Pancreas (tissue), 10 donors: Measurements from ENCODE around the gene MAPK11. TPM values are rescaled to one million over a fixed set of nuclear protein-coding genes. Genes with fewer than 3 reads are reported as not detected.
A peak's percentile ranks its signal among the peaks of the same experiment; 100 is the strongest.

ENCODE experiments used
- ATAC-seq, 4 donors: fragments of 200-7000 bp; cut with Tn5 transposase; one replicate each; pipeline versions ENCODE4 v1.8.0 to v1.9.1; 2020; ENCODE audit warnings: mild to moderate bottlenecking in 4 of 4, moderate library complexity in 4 of 4
- DNase-seq, 6 donors: peaks; one replicate each; pipeline ENCODE4 v3.0.0-alpha.2; 2020
- FAIRE-seq: peaks from 2 replicates; lab custom pipeline; 2012; peaks lifted over from hg19 to GRCh38; lab: Jason Lieb, UNC
- H3K27ac ChIP-seq, 4 donors: fragments of 200-600 bp; sonication (generic); 1 replicate in 3 of 4; 2 replicates in 1 of 4; pipeline versions ENCODE4 v1.5.0 to v1.8.0; 2020
- H3K27me3 ChIP-seq, 4 donors: fragments of 200-600 bp; one replicate each; pipeline ENCODE4 v1.8.0; 2021
- H3K36me3 ChIP-seq, 3 donors: fragments of 200-600 bp; sonication (generic) in 1 of 3; one replicate each; pipeline versions ENCODE4 v1.5.0 to v1.8.0; 2020 to 2021
- H3K4me1 ChIP-seq, 3 donors: fragments of 200-600 bp; one replicate each; pipeline ENCODE4 v1.8.0; 2021
- H3K4me3 ChIP-seq, 4 donors: fragments of 200-600 bp; sonication (generic) in 2 of 4; one replicate each; pipeline versions ENCODE4 v1.5.0 to v1.8.0; 2020 to 2021
- H3K9me3 ChIP-seq, 4 donors: fragments of 200-600 bp; one replicate each; pipeline ENCODE4 v1.8.0; 2021
- WGBS, 2 donors: extraction: QIAGEN DNeasy Blood & Tissue Kit; methylation state at CpG; one replicate each; pipeline ENCODE4 v1.1.7; 2013; 5-methylcytosine and 5-hydroxymethylcytosine counted together
- intact Hi-C, 3 donors: fragments of 100-400 bp; cut with DNase I; formaldehyde crosslinking; loops; one replicate each; pipeline versions ENCODE4 v1.11.1 to v1.14.2; 2022
- polyA plus RNA-seq, 2 donors: library from polyadenylated mRNA; stranded (reverse); fragments of 200-250 nt; gene quantifications; one replicate each; pipeline ENCODE4 v1.2.3, GENCODE V29; 2013
- total RNA-seq, 6 donors: library from RNA; stranded (reverse); fragmentation: NEBNext Ultra II Directional in 4 of 6; extraction: Animal tissue kit (Norgen Biotek cat#: 25700) in 4 of 6; gene quantifications; one replicate each; pipeline versions ENCODE4 v1.2.1 to v1.2.4, GENCODE V29; 2021 to 2023
- TF ChIP-seq, protein P1 (sequence below), 4 donors: fragments of 200-600 bp; sonication (generic) in 3 of 4; IDR thresholded peaks; one replicate each; pipeline versions ENCODE4 v1.5.0 to v1.8.0; 2021; ENCODE audit warnings: antibody characterized with exemption in 4 of 4
- donor health status: healthy with polysubstance abuse.
- donor health status: DM: no; HTN: no; CAD: no; lungs with moderate emphysema.
- donor health status: DM: no; HTN: no; CAD: no.
- donor health status: control.
- donor health status: control.
- donor health status: Bipolar disorder and iron deficiency.
- donor health status: DM: yes; HTN: yes; CAD: no.
- donor health status: DM: no; HTN: no; CAD: no.
- donor health status: DM: no; HTN: no; CAD: no.
- donor health status: DM: yes; HTN: yes; CAD: no.

MAPK11 gene
- total and polyA plus RNA-seq, 8 donors = 1.3 to 22.2 (median 3.2) TPM

DNA sequence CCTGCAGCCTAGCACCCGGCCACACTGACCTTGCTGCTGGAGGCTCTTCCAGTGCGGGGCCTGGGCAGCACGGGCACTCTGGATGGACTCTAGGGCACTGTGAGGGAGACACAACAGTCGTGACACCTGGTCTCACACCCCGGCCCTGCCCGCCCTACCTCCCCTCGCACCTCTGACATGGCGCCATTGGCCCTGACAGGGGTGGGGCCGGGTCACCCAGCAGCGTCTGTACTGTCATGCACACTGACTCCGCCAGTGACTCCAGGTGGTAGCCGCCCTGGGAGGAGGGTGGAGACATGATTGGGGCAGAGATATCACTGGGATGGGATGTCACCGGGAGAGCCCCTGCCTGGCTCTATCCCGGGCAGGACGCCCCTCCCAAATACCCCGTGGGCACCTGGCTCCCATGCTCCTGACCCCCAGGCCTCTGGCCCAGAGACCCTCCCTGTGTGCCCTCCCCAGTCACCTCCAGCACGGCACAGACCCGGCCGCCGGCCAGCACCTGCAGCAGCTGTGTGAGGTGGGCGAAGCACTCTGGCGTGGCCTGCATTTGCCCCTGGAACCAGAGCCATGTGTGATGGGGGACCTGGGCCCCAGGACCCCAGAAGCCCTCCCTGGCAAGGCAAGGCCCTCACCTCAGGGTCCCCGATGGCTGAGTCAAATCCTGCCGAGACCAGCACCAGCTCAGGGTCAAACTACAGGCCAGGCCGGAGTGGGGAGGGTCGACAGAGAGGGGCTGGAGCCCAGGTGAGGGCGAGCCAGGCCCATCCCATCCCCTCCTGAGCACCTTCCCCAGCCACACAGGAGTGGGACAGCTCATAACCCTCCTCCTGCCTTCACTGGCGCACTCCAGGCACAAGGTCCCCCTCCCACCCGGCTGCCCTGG is 21.7 kb downstream of the MAPK11 start:
- H3K4me3 ChIP-seq = no peak overlapping the region
- intact Hi-C loops = loop anchor here in 2 of 3 donors (5.0 to 10.0 kb wide), 2 partner anchors 256 to 259 kb away; partner anchors contain the start of genes LMF2 (in 2 of the 2) and NCAPH2 (in 2 of the 2)
- H3K36me3 ChIP-seq = no peaks in the 10 kb centered on the region
- no peak overlapping the region for H3K27ac ChIP-seq
- H3K27me3 ChIP-seq = no peaks in the 10 kb centered on the region
- peaks cover 14 to 21% (median 14%) of the 10 kb centered on the region in 3 donors for H3K4me1 ChIP-seq
- TF ChIP-seq, protein P1, sequence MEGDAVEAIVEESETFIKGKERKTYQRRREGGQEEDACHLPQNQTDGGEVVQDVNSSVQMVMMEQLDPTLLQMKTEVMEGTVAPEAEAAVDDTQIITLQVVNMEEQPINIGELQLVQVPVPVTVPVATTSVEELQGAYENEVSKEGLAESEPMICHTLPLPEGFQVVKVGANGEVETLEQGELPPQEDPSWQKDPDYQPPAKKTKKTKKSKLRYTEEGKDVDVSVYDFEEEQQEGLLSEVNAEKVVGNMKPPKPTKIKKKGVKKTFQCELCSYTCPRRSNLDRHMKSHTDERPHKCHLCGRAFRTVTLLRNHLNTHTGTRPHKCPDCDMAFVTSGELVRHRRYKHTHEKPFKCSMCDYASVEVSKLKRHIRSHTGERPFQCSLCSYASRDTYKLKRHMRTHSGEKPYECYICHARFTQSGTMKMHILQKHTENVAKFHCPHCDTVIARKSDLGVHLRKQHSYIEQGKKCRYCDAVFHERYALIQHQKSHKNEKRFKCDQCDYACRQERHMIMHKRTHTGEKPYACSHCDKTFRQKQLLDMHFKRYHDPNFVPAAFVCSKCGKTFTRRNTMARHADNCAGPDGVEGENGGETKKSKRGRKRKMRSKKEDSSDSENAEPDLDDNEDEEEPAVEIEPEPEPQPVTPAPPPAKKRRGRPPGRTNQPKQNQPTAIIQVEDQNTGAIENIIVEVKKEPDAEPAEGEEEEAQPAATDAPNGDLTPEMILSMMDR (IDR thresholded peaks at IDR 0.05) = no peak
- no peaks in the 10 kb centered on the region for H3K9me3 ChIP-seq
- DNase-seq (no peak), FAIRE-seq (no peak), ATAC-seq (no peak)
- 83 to 88% methylated on average over 26 to 29 of the region's 29 CpGs for WGBS, 2 donors

DNA sequence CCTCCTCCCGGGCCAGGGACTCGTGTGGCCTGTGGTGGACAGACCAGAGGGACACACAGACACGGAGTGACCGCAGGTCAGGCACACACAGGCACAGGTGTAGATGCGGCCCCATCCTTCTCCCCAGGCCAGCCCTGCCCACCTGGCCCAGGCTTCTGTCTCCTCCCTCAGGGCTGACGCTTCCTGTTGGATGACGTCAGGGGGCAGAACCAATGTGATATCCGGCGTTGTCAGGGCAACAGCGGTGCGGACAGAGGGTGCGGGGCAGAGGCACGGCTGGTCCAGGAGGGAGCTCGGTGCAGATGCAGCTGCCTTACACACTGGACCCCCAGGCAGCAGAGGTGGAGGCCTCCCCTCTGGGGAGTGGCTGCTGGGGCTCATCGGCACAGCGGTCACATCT is 22.4 kb downstream of the MAPK11 start:
- Histone ChIP-seq H3K27ac (no peak overlapping the region), H3K4me3 (no peak overlapping the region), H3K36me3 (no peaks in the 10 kb centered on the region), H3K4me1 (peaks cover 14 to 25% (median 14%) of the 10 kb centered on the region in 3 donors), H3K27me3 (no peaks in the 10 kb centered on the region), H3K9me3 (no peaks in the 10 kb centered on the region)
- 57 to 72% methylated on average over 14 to 16 of the region's 16 CpGs for WGBS, 2 donors
- TF ChIP-seq, protein P1 (IDR thresholded peaks at IDR 0.05) = no peak
- ATAC-seq (no peak), DNase-seq (peak in 2 of 6 donors; percentile 50 to 56), FAIRE-seq (no peak)
- intact Hi-C loops = loop anchor here in 2 of 3 donors (5.0 to 10.0 kb wide), 2 partner anchors 257 to 260 kb away; partner anchors contain the start of genes LMF2 (in 2 of the 2) and NCAPH2 (in 2 of the 2)

DNA sequence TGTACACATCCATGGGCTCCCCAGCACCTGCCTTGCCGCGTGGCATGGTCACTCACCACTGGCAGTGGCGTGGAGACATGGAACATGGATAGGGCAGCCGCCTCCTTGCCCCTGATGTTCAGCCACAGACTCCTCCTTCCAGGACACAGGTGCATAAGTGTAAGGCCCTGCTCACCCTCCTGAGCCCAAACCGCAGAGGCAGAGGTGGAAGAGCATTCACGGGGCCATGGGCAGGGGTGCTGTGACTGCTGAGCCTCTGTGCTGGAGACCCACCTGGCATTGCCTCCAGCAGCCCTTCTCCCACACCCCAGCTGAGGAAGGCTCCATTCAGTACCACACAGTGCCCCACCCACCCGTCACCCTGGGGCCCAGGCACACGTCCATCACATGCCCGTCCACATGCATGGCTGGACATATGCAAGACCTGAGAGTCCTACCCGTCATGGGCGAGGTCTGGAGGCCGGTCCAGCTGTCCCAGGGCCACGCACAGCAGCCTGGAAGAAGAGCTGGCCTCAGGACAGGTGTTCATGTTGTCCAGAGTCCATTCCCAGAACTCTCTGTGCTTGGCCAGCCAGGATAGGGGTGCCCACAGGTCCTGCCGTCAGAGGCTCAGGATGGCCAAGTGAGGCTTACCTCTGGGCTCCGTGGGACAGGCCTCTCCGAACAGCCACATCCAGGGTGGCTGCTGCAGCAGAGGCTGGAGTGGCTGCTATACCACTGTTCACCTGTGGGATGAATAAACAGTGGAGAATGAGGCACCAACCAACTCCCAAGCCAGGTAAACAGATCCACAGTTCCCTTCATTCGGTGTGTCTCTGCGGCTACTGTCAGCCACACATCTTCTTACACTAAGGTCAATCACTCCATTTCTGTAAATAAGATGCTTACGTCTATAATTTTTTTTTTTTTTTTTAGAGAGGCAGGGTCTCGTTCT is 23.7 kb downstream of the MAPK11 start:
- no peak overlapping the region for H3K27ac ChIP-seq
- 82 to 83% methylated on average over 20 of the region's 20 CpGs for WGBS, 2 donors
- DNase-seq = no peak
- no peaks in the 10 kb centered on the region for H3K9me3 ChIP-seq
- peaks cover 15 to 37% (median 18%) of the 10 kb centered on the region in 3 donors for H3K4me1 ChIP-seq
- FAIRE-seq = no peak
- intact Hi-C loops = loop anchor here in 2 of 3 donors (5.0 to 10.0 kb wide), 2 partner anchors 258 to 261 kb away; partner anchors contain the start of genes LMF2 (in 2 of the 2) and NCAPH2 (in 2 of the 2)
- no peaks in the 10 kb centered on the region for H3K27me3 ChIP-seq
- peak overlapping the region in 1 of 4 donors; percentile 70 for H3K4me3 ChIP-seq
- H3K36me3 ChIP-seq = no peaks in the 10 kb centered on the region
- ATAC-seq = no peak
- TF ChIP-seq, protein P1 (IDR thresholded peaks at IDR 0.05) = no peak

DNA sequence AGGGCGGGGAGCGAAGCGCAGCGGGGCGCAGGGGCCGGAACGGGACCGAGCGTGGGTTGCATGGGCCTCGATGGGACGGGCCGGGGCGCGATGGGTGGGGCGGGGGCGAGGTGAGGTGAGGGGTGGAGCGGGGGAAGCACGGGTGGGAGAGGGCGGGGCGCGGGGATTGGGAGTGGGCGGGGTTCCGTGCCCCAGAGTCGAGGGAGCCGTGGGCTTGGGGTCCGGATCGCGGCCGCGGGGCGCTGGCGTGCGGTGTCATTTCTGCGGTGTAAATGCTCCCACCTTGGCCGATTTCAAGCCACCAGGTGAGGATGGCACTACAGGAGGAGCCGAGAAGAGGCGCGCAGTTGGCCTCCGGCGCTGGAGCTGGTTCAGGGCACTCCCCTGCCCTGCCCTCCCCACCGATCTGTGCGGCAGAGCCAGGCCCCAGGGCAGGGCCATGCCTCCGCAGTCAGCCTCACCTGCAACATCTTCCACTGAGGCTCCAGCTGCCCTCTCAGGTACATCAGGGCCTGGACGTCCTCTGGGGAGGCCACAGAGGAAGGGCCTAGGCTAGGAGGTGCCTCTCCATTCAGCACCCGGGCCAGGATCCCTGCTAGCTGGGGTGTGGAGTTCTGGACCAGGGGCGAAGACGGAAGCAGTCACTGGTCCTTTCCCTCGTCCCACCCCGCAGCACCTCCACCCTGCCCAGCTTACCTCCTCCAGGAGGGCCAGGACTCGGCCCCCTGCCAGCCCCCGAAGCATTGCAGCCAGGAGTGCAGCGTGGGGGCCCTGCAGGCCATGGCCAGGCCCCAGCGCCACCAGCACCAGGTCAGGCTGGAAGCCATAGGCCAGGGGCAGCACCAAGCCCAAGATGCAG is 24.7 kb downstream of the MAPK11 start:
- no peaks in the 10 kb centered on the region for H3K27me3 ChIP-seq
- 10 to 20% methylated on average over 31 to 53 of the region's 53 CpGs for WGBS, 2 donors
- H3K4me3 ChIP-seq = peak overlapping the region; percentile 70 to 96 (median 86)
- TF ChIP-seq, protein P1 (IDR thresholded peaks at IDR 0.05) = no peak
- DNase-seq (peak in 1 of 6 donors; percentile 67), FAIRE-seq (no peak), ATAC-seq (peak; percentile 19 to 48 (median 24))
- intact Hi-C loops = loop anchor here in 2 of 3 donors (5.0 to 10.0 kb wide), 2 partner anchors 259 to 262 kb away; partner anchors contain the start of genes LMF2 (in 2 of the 2) and NCAPH2 (in 2 of the 2)
- peaks cover 17 to 38% (median 24%) of the 10 kb centered on the region in 3 donors for H3K4me1 ChIP-seq
- peak overlapping the region; percentile 78 to 91 (median 84) for H3K27ac ChIP-seq
- H3K9me3 ChIP-seq = no peaks in the 10 kb centered on the region
- no peaks in the 10 kb centered on the region for H3K36me3 ChIP-seq
